HepG2 (cell line): Measurements from ENCODE around the gene KCNG4. TPM values are rescaled to one million over a fixed set of nuclear protein-coding genes. Genes with fewer than 3 reads are reported as not detected.

Source experiments
- GABPB1 ChIP-seq: IDR thresholded peaks from 2 replicates; pipeline ENCODE4 v1.6.1; 2016; ENCODE audit warnings: mild to moderate bottlenecking, missing genetic modification reagents, moderate library complexity, missing compliant biosample characterization
- GLI4 ChIP-seq: sonication (generic); formaldehyde crosslinking; IDR thresholded peaks from 2 replicates; pipeline ENCODE4 v1.5.1; 2020; ENCODE audit warnings: missing genetic modification reagents, mild to moderate bottlenecking, moderate library complexity, borderline replicate concordance
- JDP2 ChIP-seq: sonication (generic); formaldehyde crosslinking; IDR thresholded peaks from 2 replicates; pipeline ENCODE4 v1.8.1; 2022; ENCODE audit warnings: missing genetic modification reagents, borderline replicate concordance
- KMT2B ChIP-seq: IDR thresholded peaks from 2 replicates; pipeline ENCODE4 v1.6.1; 2016; ENCODE audit warnings: missing genetic modification reagents, missing compliant biosample characterization
- MBNL3 ChIP-seq: fragments of 250-450 bp; sonication (Bioruptor Pico); conservative IDR thresholded peaks from 2 replicates; pipeline ENCODE4 v1.8.0; 2022; ENCODE audit warnings: mild to moderate bottlenecking, inconsistent platforms
- MXD4 ChIP-seq: IDR thresholded peaks from 2 replicates; pipeline ENCODE4 v1.6.1; 2016; ENCODE audit warnings: mild to moderate bottlenecking, missing biosample characterization, missing genetic modification reagents
- NFYB ChIP-seq: sonication (generic); formaldehyde crosslinking; IDR thresholded peaks from 2 replicates; pipeline ENCODE4 v1.4.0; 2020; ENCODE audit warnings: missing genetic modification reagents
- NR2C2 ChIP-seq: sonication (generic); formaldehyde crosslinking; IDR thresholded peaks from 2 replicates; pipeline ENCODE4 v1.4.0; 2020; ENCODE audit warnings: missing genetic modification reagents, mild to moderate bottlenecking, moderate library complexity, borderline replicate concordance
- RAD21 ChIP-seq: fragments of 450-650 bp; formaldehyde crosslinking; IDR thresholded peaks from 2 replicates; pipeline ENCODE4 v1.5.0; 2020; ENCODE audit warnings: mild to moderate bottlenecking
- SP5 ChIP-seq: IDR thresholded peaks from 2 replicates; pipeline ENCODE4 v1.6.1; 2016; ENCODE audit warnings: low read depth, borderline replicate concordance
- TEAD3 ChIP-seq: optimal IDR thresholded peaks from 2 replicates; pipeline ENCODE3; 2016; ENCODE audit warnings: borderline replicate concordance
- THYN1 ChIP-seq: sonication (generic); formaldehyde crosslinking; IDR thresholded peaks from 2 replicates; pipeline ENCODE4 v1.8.1; 2023; ENCODE audit warnings: low read depth, mild to moderate bottlenecking, moderate library complexity, missing genetic modification reagents, borderline replicate concordance
- ZBTB21 ChIP-seq: sonication (generic); formaldehyde crosslinking; IDR thresholded peaks from 2 replicates; pipeline ENCODE4 v1.4.0; 2020; ENCODE audit warnings: missing genetic modification reagents
- ZFP1 ChIP-seq: IDR thresholded peaks from 2 replicates; pipeline ENCODE4 v1.6.1; 2016
- ZNF224 ChIP-seq: sonication (generic); formaldehyde crosslinking; IDR thresholded peaks from 2 replicates; pipeline ENCODE4 v1.5.0; 2020; ENCODE audit warnings: mild to moderate bottlenecking, missing genetic modification reagents
- ZNF430 ChIP-seq: sonication (generic); formaldehyde crosslinking; IDR thresholded peaks from 2 replicates; pipeline ENCODE4 v1.9.0; 2021; ENCODE audit warnings: mild to moderate bottlenecking, missing genetic modification reagents
- ZNF558 ChIP-seq: sonication (generic); formaldehyde crosslinking; IDR thresholded peaks from 2 replicates; pipeline ENCODE4 v1.9.0; 2022; ENCODE audit warnings: mild to moderate bottlenecking, missing genetic modification reagents, borderline replicate concordance
- ZNF614 ChIP-seq: IDR thresholded peaks from 2 replicates; pipeline ENCODE4 v1.6.1; 2018; ENCODE audit warnings: missing biosample characterization, missing genetic modification reagents, inconsistent platforms, borderline replicate concordance
- ZNF766 ChIP-seq: sonication (generic); formaldehyde crosslinking; IDR thresholded peaks from 2 replicates; pipeline ENCODE4 v1.5.0; 2020; ENCODE audit warnings: missing genetic modification reagents, borderline replicate concordance
- ZNF768 ChIP-seq: sonication (generic); formaldehyde crosslinking; IDR thresholded peaks from 2 replicates; pipeline ENCODE4 v1.4.0; 2020; ENCODE audit warnings: missing genetic modification reagents
- ZNF773 ChIP-seq: sonication (generic); formaldehyde crosslinking; IDR thresholded peaks from 2 replicates; pipeline ENCODE4 v1.4.0; 2020; ENCODE audit warnings: missing genetic modification reagents, borderline replicate concordance
- ZNF781 ChIP-seq: sonication (generic); formaldehyde crosslinking; IDR thresholded peaks from 2 replicates; pipeline ENCODE4 v1.5.1; 2020; ENCODE audit warnings: borderline replicate concordance, mild to moderate bottlenecking, missing genetic modification reagents; ENCODE audit errors: not compliant biosample characterization
- polyA plus RNA-seq, 8 experiments: library from polyadenylated mRNA; depleted of rRNA in 3 of 8; stranded (reverse) in 7 of 8; unstranded in 1 of 8; fragments of >200 nt; fragmentation: Illumina TruSeq in 4 of 8; extraction: Trizol in 4 of 8; gene quantifications; 2 replicates each; pipeline versions ENCODE4 v1.2.1 to v1.2.3, GENCODE V29; 2011 to 2016; ENCODE audit warnings: low read depth in 4 of 8, missing spikeins in 1 of 8, mixed read lengths in 1 of 8; ENCODE audit not compliant: insufficient read depth in 1 of 8
- total RNA-seq, 5 experiments: library from RNA; depleted of rRNA; stranded (reverse); fragments of >200 nt; fragmentation: Illumina TruSeq; extraction: Trizol; gene quantifications; 2 replicates each; pipeline ENCODE4 v1.2.3, GENCODE V29; 2016; ENCODE audit warnings: low read depth in 1 of 5
- TF ChIP-seq, protein P1 (sequence below): sonication (generic); formaldehyde crosslinking; IDR thresholded peaks from 2 replicates; pipeline ENCODE4 v1.5.0; 2020; ENCODE audit warnings: missing genetic modification reagents
- TF ChIP-seq, protein P2 (sequence below): sonication (generic); formaldehyde crosslinking; IDR thresholded peaks from 2 replicates; pipeline ENCODE4 v1.4.0; 2020; ENCODE audit warnings: missing genetic modification reagents
- TF ChIP-seq, protein P3 (sequence below), 2 experiments: sonication (generic) in 1 of 2; formaldehyde crosslinking in 1 of 2; IDR thresholded peaks; 2 replicates each; pipeline versions ENCODE4 v1.5.1 to v1.6.1; 2011 to 2020; ENCODE audit warnings: borderline replicate concordance in 1 of 2, low read depth in 1 of 2, low read length in 1 of 2, mild to moderate bottlenecking in 1 of 2, missing genetic modification reagents in 1 of 2, moderate library complexity in 1 of 2
- TF ChIP-seq, protein P4 (sequence below): IDR thresholded peaks from 2 replicates; pipeline ENCODE4 v1.6.1; 2016; ENCODE audit warnings: low read depth, control low read depth

The KCNG4 gene
- total and polyA plus RNA-seq, 2 of the 13 experiments (the other 11 are each of a cell fraction or from before 2014, with no cell fraction given) = not detected

DNA sequence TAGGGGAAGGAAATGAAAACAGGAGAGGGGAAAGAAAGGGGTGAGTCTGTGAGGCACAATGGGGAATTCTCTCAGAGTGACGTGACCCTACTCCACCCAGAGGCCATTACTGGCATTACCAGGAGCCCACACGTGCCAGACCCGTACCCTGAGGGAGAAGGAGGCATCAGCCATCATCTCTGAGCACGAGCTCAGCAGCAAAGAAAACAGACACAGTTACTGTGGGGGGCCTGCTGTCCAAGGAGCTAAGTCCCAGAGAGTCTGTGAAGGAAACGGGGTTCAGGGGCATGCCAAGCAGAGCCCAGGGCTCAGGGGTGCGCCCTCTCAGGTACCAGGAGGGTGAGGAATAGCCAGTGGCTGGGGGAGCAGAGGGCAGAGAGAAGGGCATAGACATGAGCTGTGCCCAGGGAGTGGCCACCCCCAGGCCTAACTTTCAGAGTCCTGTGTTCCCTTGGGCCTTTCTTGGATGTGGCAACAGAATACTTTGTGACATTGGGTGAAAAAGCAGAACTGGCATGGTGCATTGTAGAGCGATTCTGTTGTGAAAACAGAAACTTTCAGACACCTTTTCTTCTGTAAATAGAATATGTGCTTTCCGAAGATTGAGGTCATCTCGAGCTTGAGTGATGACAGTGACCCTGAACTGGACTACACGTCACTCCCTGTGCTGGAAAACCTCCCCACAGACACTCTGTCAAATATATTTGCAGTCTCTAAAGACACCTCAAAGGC is 64.3 kb downstream of the KCNG4 start (continued):
- TF ChIP-seq ZNF768 (CRISPR knock-in tag) (no peak), ZNF430 (no peak), ZNF766 (no peak), THYN1 (no peak), GABPB1 (CRISPR knock-in tag) (0 out of 2 replicates have a peak, but pooled peaks have one; percentile 14), MXD4 (CRISPR knock-in tag) (no peak), ZNF224 (CRISPR knock-in tag) (no peak), NFYB (CRISPR knock-in tag) (no peak), NR2C2 (CRISPR knock-in tag) (no peak), SP5 (CRISPR knock-in tag) (no peak), TEAD3 (CRISPR knock-in tag) (peak; percentile 78), ZFP1 (CRISPR knock-in tag) (no peak), ZNF558 (no peak), ZNF781 (no peak), KMT2B (no peak), RAD21 (peak; percentile 79), ZNF614 (CRISPR knock-in tag) (no peak), GLI4 (CRISPR knock-in tag) (no peak), ZNF773 (CRISPR knock-in tag) (no peak), MBNL3 (CRISPR knock-in tag) (no peak), ZBTB21 (CRISPR knock-in tag) (peak; percentile 48; the same call in 1 of the 2 replicates), JDP2 (no peak)
- TF ChIP-seq, protein P1, sequence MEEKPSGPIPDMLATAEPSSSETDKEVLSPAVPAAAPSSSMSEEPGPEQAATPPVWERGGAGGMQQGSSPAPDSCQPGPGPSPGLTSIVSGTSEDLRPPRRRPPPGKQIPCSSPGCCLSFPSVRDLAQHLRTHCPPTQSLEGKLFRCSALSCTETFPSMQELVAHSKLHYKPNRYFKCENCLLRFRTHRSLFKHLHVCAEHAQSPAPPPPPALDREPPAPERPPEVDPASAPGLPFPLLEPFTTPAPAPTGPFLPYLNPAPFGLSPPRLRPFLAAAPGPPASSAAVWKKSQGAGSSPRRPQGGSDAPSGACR (CRISPR knock-in tag) = 0 out of 2 replicates have a peak, but pooled peaks have one; percentile 31
- TF ChIP-seq, protein P2, sequence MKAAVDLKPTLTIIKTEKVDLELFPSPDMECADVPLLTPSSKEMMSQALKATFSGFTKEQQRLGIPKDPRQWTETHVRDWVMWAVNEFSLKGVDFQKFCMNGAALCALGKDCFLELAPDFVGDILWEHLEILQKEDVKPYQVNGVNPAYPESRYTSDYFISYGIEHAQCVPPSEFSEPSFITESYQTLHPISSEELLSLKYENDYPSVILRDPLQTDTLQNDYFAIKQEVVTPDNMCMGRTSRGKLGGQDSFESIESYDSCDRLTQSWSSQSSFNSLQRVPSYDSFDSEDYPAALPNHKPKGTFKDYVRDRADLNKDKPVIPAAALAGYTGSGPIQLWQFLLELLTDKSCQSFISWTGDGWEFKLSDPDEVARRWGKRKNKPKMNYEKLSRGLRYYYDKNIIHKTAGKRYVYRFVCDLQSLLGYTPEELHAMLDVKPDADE (CRISPR knock-in tag) = no peak
- TF ChIP-seq, protein P3, sequence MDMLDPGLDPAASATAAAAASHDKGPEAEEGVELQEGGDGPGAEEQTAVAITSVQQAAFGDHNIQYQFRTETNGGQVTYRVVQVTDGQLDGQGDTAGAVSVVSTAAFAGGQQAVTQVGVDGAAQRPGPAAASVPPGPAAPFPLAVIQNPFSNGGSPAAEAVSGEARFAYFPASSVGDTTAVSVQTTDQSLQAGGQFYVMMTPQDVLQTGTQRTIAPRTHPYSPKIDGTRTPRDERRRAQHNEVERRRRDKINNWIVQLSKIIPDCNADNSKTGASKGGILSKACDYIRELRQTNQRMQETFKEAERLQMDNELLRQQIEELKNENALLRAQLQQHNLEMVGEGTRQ (IDR thresholded peaks at IDR 0.05; ENCODE audit: low read depth, low read length) = peak; percentile 60
- TF ChIP-seq, protein P3 (CRISPR knock-in tag; IDR thresholded peaks at IDR 0.05; ENCODE audit: borderline replicate concordance) = no peak
- TF ChIP-seq, protein P4, sequence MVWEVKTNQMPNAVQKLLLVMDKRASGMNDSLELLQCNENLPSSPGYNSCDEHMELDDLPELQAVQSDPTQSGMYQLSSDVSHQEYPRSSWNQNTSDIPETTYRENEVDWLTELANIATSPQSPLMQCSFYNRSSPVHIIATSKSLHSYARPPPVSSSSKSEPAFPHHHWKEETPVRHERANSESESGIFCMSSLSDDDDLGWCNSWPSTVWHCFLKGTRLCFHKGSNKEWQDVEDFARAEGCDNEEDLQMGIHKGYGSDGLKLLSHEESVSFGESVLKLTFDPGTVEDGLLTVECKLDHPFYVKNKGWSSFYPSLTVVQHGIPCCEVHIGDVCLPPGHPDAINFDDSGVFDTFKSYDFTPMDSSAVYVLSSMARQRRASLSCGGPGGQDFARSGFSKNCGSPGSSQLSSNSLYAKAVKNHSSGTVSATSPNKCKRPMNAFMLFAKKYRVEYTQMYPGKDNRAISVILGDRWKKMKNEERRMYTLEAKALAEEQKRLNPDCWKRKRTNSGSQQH (CRISPR knock-in tag) = no peak
